Glutamatergic neuron (in vitro differentiated cells): ENCODE measurements around the gene FBXL14. TPM values are rescaled to one million over a fixed set of nuclear protein-coding genes. Genes with fewer than 3 reads are reported as not detected.
"Not testable (repeated sequence)": the region's sequence is repeated elsewhere in the genome, so short reads cannot be mapped to it uniquely, and the experiment has no call there.

Experiments
- DNase-seq: peaks from one replicate; pipeline ENCODE4 v3.0.0; 2022
- H3K27ac Mint-ChIP-seq: one replicate; pipeline ENCODE4 v1.8.0; 2020; ENCODE audit warnings: mild to moderate bottlenecking, mixed read lengths, inconsistent platforms; ENCODE audit not compliant: unreplicated experiment
- H3K27me3 Mint-ChIP-seq: one replicate; pipeline ENCODE4 v1.8.0; 2020; ENCODE audit warnings: mild to moderate bottlenecking, moderate library complexity, mixed read lengths, inconsistent platforms; ENCODE audit not compliant: unreplicated experiment
- H3K36me3 Mint-ChIP-seq: one replicate; pipeline ENCODE4 v1.8.0; 2020; ENCODE audit warnings: mild to moderate bottlenecking, mixed read lengths, inconsistent platforms; ENCODE audit not compliant: unreplicated experiment
- H3K4me1 Mint-ChIP-seq: one replicate; pipeline ENCODE4 v1.8.0; 2020; ENCODE audit warnings: mild to moderate bottlenecking, low read depth, mixed read lengths, inconsistent platforms; ENCODE audit not compliant: unreplicated experiment
- H3K4me3 Mint-ChIP-seq: one replicate; pipeline ENCODE4 v1.8.0; 2020; ENCODE audit warnings: mild to moderate bottlenecking, mixed read lengths, inconsistent platforms; ENCODE audit not compliant: unreplicated experiment
- H3K9me3 Mint-ChIP-seq: one replicate; pipeline ENCODE4 v1.8.0; 2020; ENCODE audit warnings: mild to moderate bottlenecking, moderate library complexity, mixed read lengths, inconsistent platforms; ENCODE audit not compliant: unreplicated experiment
- total RNA-seq: library from RNA; stranded (reverse); fragmentation: NEBNext Ultra II Directional; extraction: Animal tissue kit (Norgen Biotek cat#: 25700); gene quantifications from one replicate; pipeline ENCODE4 v1.2.1, GENCODE V29; 2021; ENCODE audit not compliant: unreplicated experiment
- TF ChIP-seq, protein P1 (sequence below): fragments of 200-600 bp; sonication (generic); IDR thresholded peaks from one replicate; pipeline ENCODE4 v1.5.0; 2021; ENCODE audit not compliant: partially characterized antibody, unreplicated experiment

FBXL14 gene
- total RNA-seq, 1 donor from 2014 or later, result 28.8 TPM

GRCh38 chr12:1564067-1564466 is 30.3 kb downstream of the FBXL14 start:
- Mint-ChIP-seq H3K4me1 (peaks cover 15% of the 10 kb centered on the region), H3K27ac (no peak overlapping the region), H3K36me3 (no peaks in the 10 kb centered on the region), H3K27me3 (peaks cover 2% of the 10 kb centered on the region), H3K9me3 (no peaks in the 10 kb centered on the region), H3K4me3 (no peak overlapping the region)
- DNase-seq, result no peak
- TF ChIP-seq, protein P1, sequence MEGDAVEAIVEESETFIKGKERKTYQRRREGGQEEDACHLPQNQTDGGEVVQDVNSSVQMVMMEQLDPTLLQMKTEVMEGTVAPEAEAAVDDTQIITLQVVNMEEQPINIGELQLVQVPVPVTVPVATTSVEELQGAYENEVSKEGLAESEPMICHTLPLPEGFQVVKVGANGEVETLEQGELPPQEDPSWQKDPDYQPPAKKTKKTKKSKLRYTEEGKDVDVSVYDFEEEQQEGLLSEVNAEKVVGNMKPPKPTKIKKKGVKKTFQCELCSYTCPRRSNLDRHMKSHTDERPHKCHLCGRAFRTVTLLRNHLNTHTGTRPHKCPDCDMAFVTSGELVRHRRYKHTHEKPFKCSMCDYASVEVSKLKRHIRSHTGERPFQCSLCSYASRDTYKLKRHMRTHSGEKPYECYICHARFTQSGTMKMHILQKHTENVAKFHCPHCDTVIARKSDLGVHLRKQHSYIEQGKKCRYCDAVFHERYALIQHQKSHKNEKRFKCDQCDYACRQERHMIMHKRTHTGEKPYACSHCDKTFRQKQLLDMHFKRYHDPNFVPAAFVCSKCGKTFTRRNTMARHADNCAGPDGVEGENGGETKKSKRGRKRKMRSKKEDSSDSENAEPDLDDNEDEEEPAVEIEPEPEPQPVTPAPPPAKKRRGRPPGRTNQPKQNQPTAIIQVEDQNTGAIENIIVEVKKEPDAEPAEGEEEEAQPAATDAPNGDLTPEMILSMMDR, result no peak

- Mint-ChIP-seq H3K4me1 (peaks cover 15% of the 10 kb centered on the region), H3K36me3 (no peaks in the 10 kb centered on the region), H3K27me3 (peaks cover 1% of the 10 kb centered on the region), H3K9me3 (no peaks in the 10 kb centered on the region), H3K4me3 (no peak overlapping the region), H3K27ac (no peak overlapping the region)
- DNase-seq, result no peak
- TF ChIP-seq, protein P1, result no peak
Observed at GRCh38 chr12:1562813-1563407, 31.5 kb downstream of the FBXL14 start.

DNA sequence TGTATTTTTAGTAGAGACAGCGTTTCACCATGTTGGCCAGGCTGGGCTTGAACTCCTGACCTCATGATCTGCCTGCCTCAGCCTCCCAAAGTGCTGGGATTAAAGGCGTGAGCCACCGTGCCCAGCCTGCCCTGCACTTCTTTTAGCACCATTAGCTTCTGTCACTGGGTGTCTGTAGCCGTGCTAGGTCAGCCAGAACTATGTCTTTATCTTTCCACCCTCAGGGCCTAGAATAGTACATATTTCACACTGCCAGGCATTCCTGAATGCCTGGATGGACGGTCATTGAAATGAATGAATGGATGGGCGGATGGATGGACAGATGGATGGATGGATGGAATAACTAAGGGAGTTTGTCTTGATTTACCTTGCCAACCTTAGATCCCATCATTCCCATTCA is 33.7 kb downstream of the FBXL14 start:
- H3K4me3 Mint-ChIP-seq, result no peak overlapping the region
- H3K4me1 Mint-ChIP-seq, result peaks cover 4% of the 10 kb centered on the region
- H3K36me3 Mint-ChIP-seq, result no peaks in the 10 kb centered on the region
- no peak for DNase-seq
- H3K9me3 Mint-ChIP-seq, result no peaks in the 10 kb centered on the region
- peaks cover 1% of the 10 kb centered on the region for H3K27me3 Mint-ChIP-seq
- H3K27ac Mint-ChIP-seq, result no peak overlapping the region
- TF ChIP-seq, protein P1, result no peak

GRCh38 chr12:1559676-1560091 is 34.7 kb downstream of the FBXL14 start:
- Mint-ChIP-seq H3K4me3 (no peak overlapping the region), H3K27me3 (peaks cover 1% of the 10 kb centered on the region), H3K4me1 (no peaks in the 10 kb centered on the region), H3K9me3 (no peaks in the 10 kb centered on the region), H3K36me3 (no peaks in the 10 kb centered on the region), H3K27ac (no peak overlapping the region)
- TF ChIP-seq, protein P1, result no peak
- DNase-seq, result no peak

DNA sequence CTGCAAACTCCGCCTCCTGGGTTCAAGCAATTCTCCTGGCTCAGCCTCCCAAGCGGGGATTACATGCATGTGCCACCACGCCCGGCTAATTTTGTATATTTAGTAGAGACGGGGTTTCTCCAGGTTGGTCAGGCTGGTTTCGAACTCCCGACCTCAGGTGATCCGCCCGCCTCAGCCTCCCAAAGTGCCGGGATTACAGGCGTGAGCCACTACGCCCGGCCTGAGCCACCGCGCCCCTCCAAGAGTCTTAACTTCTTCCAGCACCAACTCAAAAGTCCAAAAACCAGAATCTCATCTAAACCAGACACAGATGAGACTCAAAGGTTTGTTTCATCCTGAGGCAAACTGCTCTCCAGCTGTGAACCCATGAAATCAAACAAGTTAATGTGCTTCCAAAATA is 36.3 kb downstream of the FBXL14 start:
- DNase-seq, H3K4me1 Mint-ChIP-seq, H3K27ac Mint-ChIP-seq: not testable (repeated sequence)

More for the DNA sequence above, 36.3 kb downstream of the FBXL14 start:
- not testable (repeated sequence) for H3K9me3 Mint-ChIP-seq, H3K36me3 Mint-ChIP-seq, H3K4me3 Mint-ChIP-seq, H3K27me3 Mint-ChIP-seq
